GM21360 (cell line): ENCODE measurements around the gene MEX3A.

Experiments used
- ATAC-seq: cut with Tn5 transposase; IDR thresholded peaks from one replicate; pipeline ENCODE4 v1.9.1; 2021; ENCODE audit warnings: mild to moderate bottlenecking, moderate library complexity; ENCODE audit not compliant: unreplicated experiment

The MEX3A gene

GRCh38 chr1:156103521-156103947 is 21.3 kb upstream of the MEX3A start:
- no peak for ATAC-seq

- ATAC-seq, result no peak
Measured at GRCh38 chr1:156102633-156103511, 20.6 kb upstream of the MEX3A start.

- ATAC-seq, result no peak
Measured at GRCh38 chr1:156101880-156102279, 19.6 kb upstream of the MEX3A start.

- no peak for ATAC-seq
Measured at GRCh38 chr1:156100205-156100995, 18.1 kb upstream of the MEX3A start.

- ATAC-seq, result no peak
Measured at GRCh38 chr1:156099282-156099681, 17.0 kb upstream of the MEX3A start.

- ATAC-seq, result no peak
Measured at GRCh38 chr1:156098784-156099183, 16.5 kb upstream of the MEX3A start.

- ATAC-seq, result no peak
Measured at GRCh38 chr1:156097499-156098178, 15.4 kb upstream of the MEX3A start.

GRCh38 chr1:156096640-156097391 is 14.6 kb upstream of the MEX3A start:
- peak; percentile 58 for ATAC-seq

- no peak for ATAC-seq
Measured at GRCh38 chr1:156095906-156096508, 13.7 kb upstream of the MEX3A start.

- ATAC-seq, result no peak
Measured at GRCh38 chr1:156091610-156092009, 9.3 kb upstream of the MEX3A start.

- no peak for ATAC-seq
Measured at GRCh38 chr1:156090840-156091188, 8.5 kb upstream of the MEX3A start.

- ATAC-seq, result no peak
Measured at GRCh38 chr1:156090138-156090839, 8.0 kb upstream of the MEX3A start.

- no peak for ATAC-seq
Measured at GRCh38 chr1:156089704-156090103, 7.4 kb upstream of the MEX3A start.

GRCh38 chr1:156086256-156086662 is 4.0 kb upstream of the MEX3A start:
- no peak for ATAC-seq

GRCh38 chr1:156083800-156084790 is 1.8 kb upstream of the MEX3A start:
- no peak for ATAC-seq

- ATAC-seq, result no peak
Measured at GRCh38 chr1:156081917-156082308, 352 bp downstream of the MEX3A start.

GRCh38 chr1:156081180-156081916 is 917 bp downstream of the MEX3A start:
- no peak for ATAC-seq

GRCh38 chr1:156080863-156081179 is 1.4 kb downstream of the MEX3A start:
- ATAC-seq, result no peak
